IMR-90 (cell line): Measurements from ENCODE around the gene DLAT. TPM values are rescaled to one million over a fixed set of nuclear protein-coding genes. Genes with fewer than 3 reads are reported as not detected.

Experiments used
- ATAC-seq: fragments of 200-7000 bp; cut with Tn5 transposase; 2 replicates; pipeline ENCODE4 v1.9.1; 2020; ENCODE audit warnings: low read depth, mild to moderate bottlenecking, moderate library complexity
- BruUV-seq: library from RNA; stranded (reverse); fragments of 400-500 nt; replicated peaks from 2 replicates; lab custom pipeline; 2021; lab: Mats Ljungman, UMichigan
- CTCF ChIA-PET: fragments of 300-600 bp; formaldehyde crosslinking; extraction: SDS; loops from one replicate; lab custom pipeline; 2021; ENCODE audit warnings: antibody characterized with exemption; lab: Yijun Ruan, JAX
- POLR2A ChIA-PET: fragments of 300-600 bp; sonication (Branson Sonifier 250); formaldehyde crosslinking; loops from one replicate; lab custom pipeline; 2022; ENCODE audit warnings: antibody characterized with exemption; ENCODE audit not compliant: unreplicated experiment; lab: Charles Lee
- DNase-seq: peaks from one replicate; pipeline ENCODE4 v3.0.0; 2013
- H2AFZ ChIP-seq: replicated peaks from 2 replicates; pipeline ENCODE3; 2013; ENCODE audit warnings: low read length, mild to moderate bottlenecking; ENCODE audit not compliant: poor library complexity
- H2AK5ac ChIP-seq: 2 replicates; pipeline ENCODE4 v1.6.1; 2013; ENCODE audit warnings: low read depth, low read length, inconsistent platforms
- H2AK9ac ChIP-seq: replicated peaks from 2 replicates; pipeline ENCODE3; 2013; ENCODE audit warnings: mild to moderate bottlenecking, low read depth, low read length, moderate library complexity; ENCODE audit not compliant: poor library complexity
- H2BK120ac ChIP-seq: 2 replicates; pipeline ENCODE4 v1.6.1; 2013; ENCODE audit warnings: low read depth, low read length, inconsistent platforms
- H2BK15ac ChIP-seq: 3 replicates; pipeline ENCODE4 v1.6.1; 2013; ENCODE audit warnings: low read depth, low read length, inconsistent platforms
- H2BK20ac ChIP-seq: 2 replicates; pipeline ENCODE4 v1.6.1; 2013; ENCODE audit warnings: low read depth, mild to moderate bottlenecking, inconsistent platforms, low read length, moderate library complexity
- H2BK5ac ChIP-seq: 2 replicates; pipeline ENCODE4 v1.6.1; 2013; ENCODE audit warnings: mild to moderate bottlenecking, low read depth, low read length, inconsistent platforms; ENCODE audit not compliant: poor library complexity, severe bottlenecking
- H3K14ac ChIP-seq: replicated peaks from 2 replicates; pipeline ENCODE4 v1.6.1; 2013; ENCODE audit warnings: low read depth, low read length, inconsistent platforms
- H3K18ac ChIP-seq: 2 replicates; pipeline ENCODE4 v1.6.1; 2013; ENCODE audit warnings: low read depth, low read length, control low read depth
- H3K23ac ChIP-seq: 2 replicates; pipeline ENCODE4 v1.6.1; 2013; ENCODE audit warnings: low read depth, low read length, inconsistent platforms
- H3K27ac ChIP-seq: 2 replicates; pipeline ENCODE4 v1.5.1; 2013; ENCODE audit warnings: mild to moderate bottlenecking, control low read depth, low read length; ENCODE audit not compliant: insufficient read depth
- H3K27me3 ChIP-seq: 2 replicates; pipeline ENCODE4 v1.6.1; 2013; ENCODE audit warnings: low read length; ENCODE audit not compliant: control insufficient read depth, insufficient read depth
- H3K36me3 ChIP-seq: 2 replicates; pipeline ENCODE4 v1.6.1; 2013; ENCODE audit warnings: low read length, mixed read lengths; ENCODE audit not compliant: control insufficient read depth, insufficient read depth
- H3K4ac ChIP-seq: 2 replicates; pipeline ENCODE4 v1.6.1; 2013; ENCODE audit warnings: low read depth, low read length, inconsistent platforms
- H3K4me1 ChIP-seq: 2 replicates; pipeline ENCODE4 v1.6.1; 2013; ENCODE audit warnings: low read length, mixed read lengths; ENCODE audit not compliant: control insufficient read depth, insufficient read depth
- H3K4me2 ChIP-seq: 2 replicates; pipeline ENCODE4 v1.6.1; 2013; ENCODE audit warnings: low read depth, mild to moderate bottlenecking, control low read depth, low read length, moderate library complexity
- H3K4me3 ChIP-seq: 2 replicates; pipeline ENCODE4 v1.5.1; 2013; ENCODE audit warnings: low read depth, mild to moderate bottlenecking, control low read depth, low read length, moderate library complexity; ENCODE audit not compliant: insufficient read depth
- H3K56ac ChIP-seq: 2 replicates; pipeline ENCODE4 v1.6.1; 2013; ENCODE audit warnings: low read length, inconsistent platforms; ENCODE audit not compliant: insufficient read depth; ENCODE audit errors: extremely low read depth
- H3K79me1 ChIP-seq, 2 experiments: 2 replicates each; pipeline ENCODE4 v1.6.1; 2013; ENCODE audit warnings: low read length in 2 of 2, inconsistent platforms in 1 of 2, low read depth in 1 of 2
- H3K9ac ChIP-seq: 2 replicates; pipeline ENCODE4 v1.6.1; 2013; ENCODE audit warnings: low read depth, low read length, control low read depth
- H3K9me1 ChIP-seq: 2 replicates; pipeline ENCODE4 v1.6.1; 2013; ENCODE audit warnings: low read length, inconsistent platforms; ENCODE audit not compliant: insufficient read depth
- H3K9me3 ChIP-seq: 2 replicates; pipeline ENCODE4 v1.6.1; 2013; ENCODE audit warnings: low read length; ENCODE audit not compliant: control insufficient read depth, insufficient read depth
- H4K20me1 ChIP-seq: 2 replicates; pipeline ENCODE4 v1.6.1; 2013; ENCODE audit warnings: low read length, inconsistent platforms; ENCODE audit not compliant: insufficient read depth
- H4K5ac ChIP-seq: 2 replicates; pipeline ENCODE4 v1.6.1; 2013; ENCODE audit warnings: mild to moderate bottlenecking, low read depth, low read length, control low read depth
- H4K8ac ChIP-seq, 2 experiments: 2 replicates each; pipeline ENCODE4 v1.6.1; 2013; ENCODE audit warnings: low read depth in 2 of 2, low read length in 2 of 2, control low read depth in 1 of 2, inconsistent platforms in 1 of 2
- H4K91ac ChIP-seq: 2 replicates; pipeline ENCODE4 v1.6.1; 2013; ENCODE audit warnings: low read depth, low read length, inconsistent platforms; ENCODE audit not compliant: insufficient read depth
- BHLHE40 ChIP-seq: fragments of 150-350 bp; IDR thresholded peaks from 2 replicates; pipeline ENCODE4 v1.6.1; 2016; ENCODE audit warnings: mild to moderate bottlenecking, low read depth, low read length
- CEBPB ChIP-seq: IDR thresholded peaks from 2 replicates; pipeline ENCODE4 v1.6.1; 2012; ENCODE audit warnings: low read depth, low read length, improper control_type of control experiment
- CHD1 ChIP-seq: IDR thresholded peaks from 2 replicates; pipeline ENCODE4 v1.6.1; 2012; ENCODE audit warnings: low read depth, low read length, improper control_type of control experiment
- ELK1 ChIP-seq: fragments of 150-350 bp; IDR thresholded peaks from 2 replicates; pipeline ENCODE4 v1.6.1; 2016; ENCODE audit warnings: low read depth, mild to moderate bottlenecking, low read length, moderate library complexity, borderline replicate concordance
- FOS ChIP-seq: fragments of 150-350 bp; IDR thresholded peaks from 2 replicates; pipeline ENCODE4 v1.6.1; 2016; ENCODE audit warnings: low read depth, low read length
- MAFK ChIP-seq: IDR thresholded peaks from 2 replicates; pipeline ENCODE4 v1.6.1; 2012; ENCODE audit warnings: low read depth, low read length, improper control_type of control experiment
- MAZ ChIP-seq: IDR thresholded peaks from 2 replicates; pipeline ENCODE4 v1.6.1; 2012; ENCODE audit warnings: low read depth, mild to moderate bottlenecking, low read length, improper control_type of control experiment, moderate library complexity, borderline replicate concordance
- MXI1 ChIP-seq: IDR thresholded peaks from 2 replicates; pipeline ENCODE4 v1.6.1; 2012; ENCODE audit warnings: low read depth, mild to moderate bottlenecking, low read length, moderate library complexity, borderline replicate concordance
- NFE2L2 ChIP-seq: fragments of 150-350 bp; IDR thresholded peaks from 2 replicates; pipeline ENCODE4 v1.6.1; 2016; ENCODE audit warnings: low read depth, mild to moderate bottlenecking, low read length
- POLR2A ChIP-seq: IDR thresholded peaks from 2 replicates; pipeline ENCODE4 v1.6.1; 2012; ENCODE audit warnings: mild to moderate bottlenecking, low read depth, low read length
- RAD21 ChIP-seq: IDR thresholded peaks from 2 replicates; pipeline ENCODE4 v1.6.1; 2012; ENCODE audit warnings: low read length, improper control_type of control experiment
- RCOR1 ChIP-seq: IDR thresholded peaks from 2 replicates; pipeline ENCODE4 v1.6.1; 2012; ENCODE audit warnings: mild to moderate bottlenecking, low read length, improper control_type of control experiment; ENCODE audit not compliant: insufficient replicate concordance
- RFX5 ChIP-seq: IDR thresholded peaks from 2 replicates; pipeline ENCODE4 v1.8.0; 2012; ENCODE audit warnings: low read depth, mild to moderate bottlenecking, low read length, moderate library complexity
- SMC3 ChIP-seq: fragments of 150-350 bp; IDR thresholded peaks from 2 replicates; pipeline ENCODE4 v1.6.1; 2016; ENCODE audit warnings: low read depth, mild to moderate bottlenecking, antibody characterized with exemption, low read length, moderate library complexity
- USF2 ChIP-seq: fragments of 150-350 bp; IDR thresholded peaks from 2 replicates; pipeline ENCODE4 v1.6.1; 2017; ENCODE audit warnings: mild to moderate bottlenecking, antibody characterized with exemption, low read length, low read depth
- WGBS, 2 experiments: methylation state at CpG; one replicate each; pipeline versions ENCODE4 v1.1.5 to v1.1.7; 2013; ENCODE audit warnings: missing lambda C conversion rate in 2 of 2; ENCODE audit not compliant: insufficient read length in 1 of 2; ENCODE audit errors: extremely low coverage in 2 of 2; 5-methylcytosine and 5-hydroxymethylcytosine counted together
- dilution Hi-C: fragments of 300-500 bp; cut with HindIII; formaldehyde crosslinking; loops from one replicate; pipeline ENCODE4 v1.14.3; 2018; ENCODE audit warnings: low sequenced_read_pairs; ENCODE audit not compliant: unreplicated experiment
- in situ Hi-C: fragments of 300-500 bp; cut with MboI; formaldehyde crosslinking; loops from 3 replicates; pipeline ENCODE4 v1.14.3; 2019; ENCODE audit warnings: low sequenced_read_pairs, inconsistent platforms, mixed read lengths
- intact Hi-C: fragments of 100-400 bp; cut with micrococcal nuclease; formaldehyde crosslinking; loops from 2 replicates; pipeline ENCODE4 v1.10.0; 2022
- polyA plus RNA-seq, 3 experiments: library from polyadenylated mRNA; depleted of rRNA; stranded (reverse); fragments of >200 nt; gene quantifications; 2 replicates each; pipeline ENCODE4 v1.2.3, GENCODE V29; 2012; ENCODE audit warnings: low replicate concordance in 1 of 3
- total RNA-seq: library from RNA; depleted of rRNA; stranded (reverse); fragments of >200 nt; gene quantifications from 2 replicates; pipeline ENCODE4 v1.2.3, GENCODE V29; 2012
- TF ChIP-seq, protein P1 (sequence below): conservative IDR thresholded peaks from 2 replicates; pipeline ENCODE4 v1.5.1; 2012; ENCODE audit warnings: mild to moderate bottlenecking, low read depth, low read length, improper control_type of control experiment

The DLAT gene
- total and polyA plus RNA-seq, 2 of the 4 experiments (the other 2 are of a cell fraction) = 15.5 to 27.2 TPM

- dilution Hi-C loops (no loop called here), intact Hi-C loops (no loop called here), in situ Hi-C loops (no loop called here)
- peaks cover 19% of the 10 kb centered on the region for H3K36me3 ChIP-seq
- H3K9me1 ChIP-seq = no peaks in the 10 kb centered on the region; the same call in none of the 2 replicates
- no peak overlapping the region for H2AFZ ChIP-seq
- 100% methylated on average over 1 of the region's 4 CpGs; no CpG with 5 or more reads in 1 of the 2 experiments for WGBS, 2 experiments
- DNase-seq (no peak), ATAC-seq (no peak)
- H4K8ac ChIP-seq = no peak overlapping the region
- H3K4ac ChIP-seq = no peak overlapping the region
- H3K14ac ChIP-seq = no peak overlapping the region
- no peak overlapping the region for H4K5ac ChIP-seq
- no peaks in the 10 kb centered on the region for H3K27me3 ChIP-seq
- no peak overlapping the region for H3K9ac ChIP-seq
- H3K4me3 ChIP-seq = no peak overlapping the region
- no peak overlapping the region for H4K91ac ChIP-seq
- no peaks in the 10 kb centered on the region for H4K20me1 ChIP-seq
- H3K18ac ChIP-seq = no peak overlapping the region
- H3K4me2 ChIP-seq = no peak overlapping the region
- H2AK9ac ChIP-seq = no peak overlapping the region
- no peak overlapping the region for H3K56ac ChIP-seq
- H3K27ac ChIP-seq = no peak overlapping the region
- ChIA-PET POLR2A (no interaction called here), CTCF (interaction anchor here (1.8 kb wide), 1 partner anchor 57 kb away, joined by 6 read pairs; no protein-coding TSS in a partner anchor)
- no peak overlapping the region for H2BK5ac ChIP-seq
- H3K4me1 ChIP-seq = no peaks in the 10 kb centered on the region
- peaks cover 0 to 3% of the 10 kb centered on the region in 2 experiments; a peak in 2 of 4 replicates for H3K79me1 ChIP-seq
- no peak overlapping the region for H2BK120ac ChIP-seq
- no peak overlapping the region for H2BK20ac ChIP-seq
- no TSS peak for BruUV-seq
- no peak overlapping the region for H3K23ac ChIP-seq
- no peak overlapping the region for H2AK5ac ChIP-seq
- H3K9me3 ChIP-seq = no peaks in the 10 kb centered on the region
- TF ChIP-seq, protein P1, sequence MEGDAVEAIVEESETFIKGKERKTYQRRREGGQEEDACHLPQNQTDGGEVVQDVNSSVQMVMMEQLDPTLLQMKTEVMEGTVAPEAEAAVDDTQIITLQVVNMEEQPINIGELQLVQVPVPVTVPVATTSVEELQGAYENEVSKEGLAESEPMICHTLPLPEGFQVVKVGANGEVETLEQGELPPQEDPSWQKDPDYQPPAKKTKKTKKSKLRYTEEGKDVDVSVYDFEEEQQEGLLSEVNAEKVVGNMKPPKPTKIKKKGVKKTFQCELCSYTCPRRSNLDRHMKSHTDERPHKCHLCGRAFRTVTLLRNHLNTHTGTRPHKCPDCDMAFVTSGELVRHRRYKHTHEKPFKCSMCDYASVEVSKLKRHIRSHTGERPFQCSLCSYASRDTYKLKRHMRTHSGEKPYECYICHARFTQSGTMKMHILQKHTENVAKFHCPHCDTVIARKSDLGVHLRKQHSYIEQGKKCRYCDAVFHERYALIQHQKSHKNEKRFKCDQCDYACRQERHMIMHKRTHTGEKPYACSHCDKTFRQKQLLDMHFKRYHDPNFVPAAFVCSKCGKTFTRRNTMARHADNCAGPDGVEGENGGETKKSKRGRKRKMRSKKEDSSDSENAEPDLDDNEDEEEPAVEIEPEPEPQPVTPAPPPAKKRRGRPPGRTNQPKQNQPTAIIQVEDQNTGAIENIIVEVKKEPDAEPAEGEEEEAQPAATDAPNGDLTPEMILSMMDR = no peak
- TF ChIP-seq RCOR1 (no peak), MAZ (no peak), POLR2A (no peak), SMC3 (no peak), MXI1 (no peak), RFX5 (no peak), USF2 (no peak), MAFK (no peak), BHLHE40 (no peak), FOS (no peak), CHD1 (no peak), RAD21 (no peak), ELK1 (no peak), NFE2L2 (no peak), CEBPB (no peak)
- H2BK15ac ChIP-seq = no peak overlapping the region
Measured at GRCh38 chr11:112057170-112057569, 32.0 kb downstream of the DLAT start.
